ENCODE data around the gene ZNF575.
A peak's percentile ranks its signal among the peaks of the same experiment; 100 is the strongest.
"Not testable (repeated sequence)": the region's sequence is repeated elsewhere in the genome, so short reads cannot be mapped to it uniquely, and the experiment has no call there.

The ZNF575 gene

GRCh38 chr19:43510713-43511112, 22.3 kb upstream of the ZNF575 start:
- DNase-seq (ENCODE audit: low read depth in 3 of 3) = no peak

DNA sequence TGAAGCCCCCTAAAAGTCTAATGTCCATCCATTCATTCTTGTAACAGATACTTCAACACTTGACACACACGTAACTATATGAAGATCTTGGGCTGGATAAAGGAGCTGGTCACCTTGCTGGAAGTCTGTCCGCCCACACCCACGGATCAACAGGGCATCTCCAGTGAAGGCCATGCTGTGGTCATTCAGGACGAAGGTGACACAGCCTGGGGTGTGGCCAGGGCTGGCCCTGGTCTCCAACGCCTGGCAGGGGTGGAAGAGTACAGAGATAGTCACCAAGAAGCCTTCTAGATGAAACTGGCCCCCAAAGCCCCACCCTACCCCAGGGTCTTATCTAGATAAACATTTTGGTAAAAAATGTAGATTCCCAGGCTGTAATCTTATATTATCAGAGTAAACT, 21.7 kb upstream of the ZNF575 start:
- no peak for DNase-seq (ENCODE audit: low read depth in 3 of 3)

- DNase-seq (ENCODE audit: low read depth in 3 of 3) = not testable (repeated sequence)
Observed at GRCh38 chr19:43512399-43512798, 20.6 kb upstream of the ZNF575 start.

DNA sequence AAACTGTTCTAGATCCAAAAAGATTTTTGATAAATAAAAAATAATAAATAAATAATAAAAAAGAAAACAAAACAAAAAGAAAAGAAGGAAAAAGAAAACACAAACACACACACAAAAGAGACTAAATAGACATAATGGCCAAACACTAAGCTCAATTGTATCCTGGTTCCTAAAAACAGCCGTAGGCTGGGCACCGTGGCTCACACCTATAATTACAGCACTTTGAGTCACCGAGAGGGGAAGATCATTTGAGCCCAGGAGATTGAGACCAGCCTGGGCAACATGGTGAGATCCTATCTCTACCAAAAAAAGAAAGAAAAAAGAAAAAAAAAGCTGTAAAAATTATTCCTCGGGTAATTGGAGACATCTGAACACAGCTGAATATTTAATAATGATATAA, 14.9 kb upstream of the ZNF575 start:
- DNase-seq (ENCODE audit: low read depth in 3 of 3) = no peak

- DNase-seq (ENCODE audit: low read depth in 3 of 3) = peak; percentile 59 to 72 (median 64)
Observed at GRCh38 chr19:43519436-43520088, 13.4 kb upstream of the ZNF575 start.

- DNase-seq (ENCODE audit: low read depth in 3 of 3) = no peak
Observed at GRCh38 chr19:43522929-43523328, 10.1 kb upstream of the ZNF575 start.

DNA sequence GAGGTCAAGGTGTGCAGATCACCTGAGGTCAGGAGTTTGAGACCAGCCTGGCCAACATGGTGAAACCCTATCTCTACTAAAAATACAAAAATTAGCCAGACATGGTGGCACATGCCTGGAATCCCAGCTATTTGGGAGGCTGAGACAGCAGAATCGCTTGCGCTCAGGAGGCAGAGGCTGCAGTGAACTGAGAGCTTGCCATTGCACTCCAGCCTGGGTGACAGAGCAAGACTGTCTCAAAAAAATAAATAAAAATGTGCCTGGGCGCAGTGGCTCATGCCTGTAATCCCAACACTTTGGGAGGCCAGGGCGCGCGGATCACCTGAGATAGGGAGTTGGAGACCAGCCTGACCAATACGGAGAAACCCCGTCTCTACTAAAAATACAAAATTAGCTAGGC, 9.3 kb upstream of the ZNF575 start:
- DNase-seq (ENCODE audit: low read depth in 3 of 3) = not testable (repeated sequence)

GRCh38 chr19:43524922-43525835, 7.8 kb upstream of the ZNF575 start:
- peak in 2 of 3 experiments; percentile 18 to 20 for DNase-seq (ENCODE audit: low read depth in 3 of 3)

- DNase-seq (ENCODE audit: low read depth in 3 of 3) = peak in 1 of 3 experiments; percentile 8
Observed at GRCh38 chr19:43525836-43526771, 6.9 kb upstream of the ZNF575 start.

GRCh38 chr19:43526884-43527859, 5.8 kb upstream of the ZNF575 start, which contains the start of gene ETHE1:
TSS of gene ETHE1 (minus strand) at chr19:43527201. CDS start at chr19:43527177, 24 bp downstream.
- peak; percentile 39 to 66 (median 48) for DNase-seq (ENCODE audit: low read depth in 3 of 3)

DNA sequence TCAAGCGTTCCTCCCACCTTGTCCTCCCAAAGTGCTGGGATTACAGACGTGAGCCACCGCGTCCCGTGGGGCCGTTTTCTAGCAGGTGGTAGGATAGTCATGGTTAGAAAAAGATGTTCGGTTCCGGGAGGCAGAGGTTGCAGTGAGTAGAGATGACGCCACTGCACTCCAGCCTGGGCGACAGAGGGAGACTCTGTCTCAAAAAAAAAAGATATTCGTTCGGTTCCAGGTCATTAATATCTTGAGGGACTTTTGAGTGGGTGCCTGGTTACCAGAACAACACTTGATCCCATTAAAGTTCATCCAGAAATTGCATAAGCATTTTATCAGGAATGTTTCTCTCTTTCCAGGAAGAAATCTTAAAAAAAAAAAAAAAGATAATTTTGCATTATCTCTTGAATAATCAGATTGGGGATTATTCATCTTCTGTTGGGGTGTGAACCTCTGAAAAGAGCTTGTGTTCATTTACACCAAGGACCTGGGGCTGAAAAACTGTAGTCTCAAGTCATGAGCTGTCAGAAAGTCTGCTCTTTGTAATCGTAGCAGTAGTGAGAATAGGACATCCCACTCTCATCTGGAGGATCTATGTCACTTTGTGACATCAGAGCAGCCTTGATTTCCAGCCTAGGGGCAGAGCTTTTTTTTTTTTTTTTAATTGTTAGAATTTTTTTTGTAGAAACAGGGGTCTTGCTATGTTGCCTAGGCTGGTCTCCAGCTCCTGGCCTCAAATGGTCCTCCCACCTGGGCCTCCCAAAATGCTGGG, 4.9 kb upstream of the ZNF575 start:
- no peak for DNase-seq (ENCODE audit: low read depth in 3 of 3)

- DNase-seq (ENCODE audit: low read depth in 3 of 3) = no peak
Observed at GRCh38 chr19:43532571-43532961, 422 bp upstream of the ZNF575 start.

DNA sequence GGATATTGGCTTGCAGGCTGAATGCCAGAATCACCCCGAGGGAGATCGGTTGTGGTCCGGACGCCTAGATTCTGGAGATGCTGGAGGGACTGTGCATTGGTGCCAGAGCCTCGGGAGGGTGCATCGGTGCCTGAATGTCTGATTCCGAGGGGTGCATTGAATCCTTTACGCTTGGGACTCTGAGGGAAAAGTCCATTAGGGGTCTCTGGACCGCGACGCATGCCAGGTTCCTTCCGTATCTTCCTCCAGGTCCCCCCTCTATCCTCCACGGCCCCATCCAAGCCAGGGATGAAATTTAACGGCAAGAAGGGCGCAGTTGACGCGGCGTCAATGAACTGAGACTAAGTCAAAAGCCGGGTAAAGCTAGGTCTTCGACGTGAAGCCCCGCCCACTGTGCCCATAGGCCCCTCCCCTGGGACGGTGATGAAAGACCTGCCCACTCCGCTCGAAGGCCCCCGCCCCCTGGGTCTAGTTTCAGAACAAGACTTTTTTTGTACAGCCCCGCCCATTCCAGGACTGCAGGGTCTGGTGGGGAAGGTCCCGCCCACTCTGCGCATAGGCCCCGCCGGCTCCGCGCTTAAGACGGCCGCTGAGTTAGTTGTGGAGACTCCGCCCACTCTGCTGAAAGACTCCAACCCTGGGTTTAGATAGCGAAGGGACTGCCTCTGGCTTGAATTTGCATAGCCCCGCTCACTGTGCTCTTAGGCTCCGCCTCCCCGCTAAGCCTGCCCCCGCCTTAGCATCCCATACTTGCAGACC, 737 bp downstream of the ZNF575 start:
- peak; percentile 87 to 88 (median 88) for DNase-seq (ENCODE audit: low read depth in 3 of 3)

DNA sequence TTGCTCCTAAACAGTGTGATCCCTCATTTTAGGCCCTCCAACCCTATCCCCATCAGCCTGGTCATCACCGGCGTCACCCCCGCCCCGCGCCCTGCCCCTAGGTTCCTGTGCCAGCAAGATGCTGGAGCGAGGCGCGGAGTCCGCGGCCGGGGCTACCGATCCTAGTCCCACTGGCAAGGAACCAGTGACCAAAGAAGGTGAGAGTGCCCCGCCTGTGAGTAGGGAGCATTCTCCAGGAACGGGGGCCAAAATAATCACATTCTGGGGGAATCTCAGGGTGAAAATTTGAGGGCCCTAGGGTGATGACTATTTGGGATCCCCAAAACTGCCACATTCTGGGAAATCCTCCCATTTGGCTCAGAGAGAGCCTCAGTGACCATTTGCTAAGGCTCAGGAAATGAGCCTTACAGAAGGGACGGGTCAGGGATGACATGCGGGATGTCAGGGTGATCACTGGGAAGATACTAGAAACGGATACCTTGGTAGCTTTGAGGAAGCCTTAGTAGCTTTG, 1.4 kb downstream of the ZNF575 start:
- DNase-seq (ENCODE audit: low read depth in 3 of 3) = no peak

DNA sequence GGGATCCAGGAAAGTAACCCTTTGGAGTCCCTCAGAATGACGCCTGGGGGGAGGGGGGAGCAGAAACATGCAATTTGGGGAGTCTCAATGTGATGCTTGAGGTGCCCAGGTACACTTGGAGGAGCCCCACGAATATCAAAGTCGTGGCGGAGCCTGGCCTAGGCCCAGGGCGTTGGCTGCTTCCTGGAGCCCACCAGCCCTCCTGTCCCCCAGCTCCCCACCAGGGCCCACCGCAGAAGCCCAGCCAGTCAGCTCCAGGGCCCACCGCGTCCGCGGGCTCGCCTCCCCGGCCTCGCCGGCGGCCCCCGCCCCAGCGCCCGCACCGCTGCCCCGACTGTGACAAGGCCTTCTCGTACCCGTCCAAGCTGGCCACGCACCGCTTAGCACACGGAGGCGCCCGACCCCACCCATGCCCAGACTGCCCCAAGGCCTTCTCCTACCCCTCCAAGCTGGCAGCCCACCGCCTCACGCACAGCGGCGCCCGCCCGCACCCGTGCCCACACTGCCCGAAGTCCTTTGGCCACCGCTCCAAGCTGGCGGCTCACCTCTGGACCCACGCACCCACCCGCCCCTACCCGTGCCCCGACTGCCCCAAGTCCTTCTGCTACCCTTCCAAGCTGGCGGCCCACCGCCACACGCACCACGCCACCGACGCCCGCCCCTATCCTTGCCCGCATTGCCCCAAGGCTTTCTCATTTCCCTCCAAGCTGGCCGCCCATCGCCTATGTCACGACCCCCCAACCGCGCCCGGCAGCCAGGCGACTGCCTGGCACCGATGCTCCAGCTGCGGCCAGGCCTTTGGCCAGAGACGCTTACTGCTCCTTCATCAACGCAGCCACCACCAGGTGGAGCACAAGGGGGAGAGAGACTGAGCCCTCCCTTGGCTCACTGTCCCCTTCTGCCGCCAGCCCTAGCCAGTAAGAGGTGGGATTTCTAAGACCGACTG, 2.1 kb downstream of the ZNF575 start:
- DNase-seq (ENCODE audit: low read depth in 3 of 3) = no peak

DNA sequence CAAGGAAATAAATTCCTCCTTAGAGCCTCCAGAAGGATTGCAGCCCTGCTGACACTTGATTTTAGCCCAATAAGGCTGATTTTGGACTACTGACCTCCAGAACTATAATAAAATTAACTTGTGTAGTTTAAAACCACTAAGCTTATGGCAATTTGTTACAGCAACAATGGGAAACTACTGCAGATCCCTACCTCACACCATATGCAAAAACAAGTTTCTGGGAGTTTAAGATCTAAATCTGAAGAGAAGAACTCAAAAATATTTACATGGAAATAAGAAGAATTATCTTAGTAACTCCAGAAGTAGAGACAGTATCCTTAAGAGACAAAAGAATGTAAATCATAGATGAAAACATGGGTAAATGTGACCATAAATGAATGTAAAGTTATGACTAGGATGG, 5.9 kb downstream of the ZNF575 start:
- no peak for DNase-seq (ENCODE audit: low read depth in 3 of 3)

DNA sequence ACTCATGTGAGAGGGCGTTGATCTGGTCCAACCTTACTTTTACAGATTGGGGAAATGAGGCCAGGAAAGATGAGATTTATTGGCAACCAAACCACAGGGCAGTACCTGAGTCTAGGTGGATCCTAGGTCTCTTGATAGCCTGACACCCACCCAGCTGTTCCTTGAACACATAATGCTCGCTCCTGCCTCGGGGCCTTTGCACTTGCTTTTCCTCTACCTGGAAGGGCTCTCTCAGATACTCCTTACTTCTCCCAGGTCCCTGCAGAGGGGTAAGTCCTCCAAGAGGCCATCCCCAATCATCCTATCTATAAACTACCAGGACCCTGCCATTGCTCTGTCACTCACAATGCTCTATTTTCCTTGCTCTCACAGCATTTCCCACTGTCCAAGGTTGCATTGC, 7.4 kb downstream of the ZNF575 start:
- DNase-seq (ENCODE audit: low read depth in 3 of 3) = no peak

Measured in stimulated activated CD4-positive, alpha-beta T cell treated with anti-CD3 and anti-CD28 coated beads, TNF-alpha, amount 100 ng/mL, for 4 hours (primary cell).